Osteoblast (primary cell): ENCODE data around the gene RASSF5. TPM values are rescaled to one million over a fixed set of nuclear protein-coding genes. Genes with fewer than 3 reads are reported as not detected.

Experiments used
- DNase-seq: peaks from one replicate; pipeline ENCODE4 v3.0.0; 2011; ENCODE audit warnings: low spot score, mixed read lengths; ENCODE audit not compliant: insufficient read length; ENCODE audit errors: missing footprints
- H2AFZ ChIP-seq: 2 replicates; pipeline ENCODE4 v1.6.0; 2011; ENCODE audit warnings: mild to moderate bottlenecking, low read length
- H3K27ac ChIP-seq: 2 replicates; pipeline ENCODE4 v1.5.1; 2011; ENCODE audit warnings: mild to moderate bottlenecking, low read depth, low read length, moderate library complexity
- H3K27me3 ChIP-seq: 2 replicates; pipeline ENCODE4 v1.6.0; 2012; ENCODE audit warnings: mild to moderate bottlenecking, control low read depth, inconsistent platforms, low read length, moderate library complexity; ENCODE audit not compliant: insufficient read depth
- H3K36me3 ChIP-seq: 2 replicates; pipeline ENCODE4 v1.5.1; 2011; ENCODE audit warnings: mild to moderate bottlenecking, low read length, control low read depth, moderate library complexity; ENCODE audit not compliant: insufficient read depth
- H3K4me1 ChIP-seq: 2 replicates; pipeline ENCODE4 v1.5.1; 2011; ENCODE audit warnings: mild to moderate bottlenecking, low read length, control low read depth, moderate library complexity; ENCODE audit not compliant: insufficient read depth
- H3K4me2 ChIP-seq: 2 replicates; pipeline ENCODE4 v1.6.0; 2011; ENCODE audit warnings: mild to moderate bottlenecking, low read length; ENCODE audit not compliant: insufficient read depth
- H3K4me3 ChIP-seq: fragments of 200-600 bp; sonication (generic); 3 replicates; pipeline ENCODE4 v1.5.1; 2012; ENCODE audit warnings: mild to moderate bottlenecking, low read length, inconsistent platforms; ENCODE audit not compliant: insufficient read depth
- H3K79me2 ChIP-seq: 2 replicates; pipeline ENCODE4 v1.6.0; 2012; ENCODE audit warnings: mild to moderate bottlenecking, low read length, control low read depth, inconsistent platforms; ENCODE audit not compliant: insufficient read depth
- H3K9me3 ChIP-seq: 2 replicates; pipeline ENCODE4 v1.5.1; 2011; ENCODE audit warnings: low read depth, low read length, control low read depth
- H4K20me1 ChIP-seq: 2 replicates; pipeline ENCODE4 v1.6.0; 2012; ENCODE audit warnings: mild to moderate bottlenecking, low read length, control low read depth; ENCODE audit not compliant: insufficient read depth
- total RNA-seq: library from RNA; depleted of rRNA; stranded (reverse); fragments of >200 nt; gene quantifications from 2 replicates; pipeline ENCODE4 v1.2.3, GENCODE V29; 2012
- TF ChIP-seq, protein P1 (sequence below): IDR thresholded peaks from 2 replicates; pipeline ENCODE4 v1.5.1; 2011; ENCODE audit warnings: mild to moderate bottlenecking, low read depth, low read length, moderate library complexity; ENCODE audit errors: extremely low read depth

RASSF5 gene
- total RNA-seq, 1 donor, result 0.72 TPM

DNA sequence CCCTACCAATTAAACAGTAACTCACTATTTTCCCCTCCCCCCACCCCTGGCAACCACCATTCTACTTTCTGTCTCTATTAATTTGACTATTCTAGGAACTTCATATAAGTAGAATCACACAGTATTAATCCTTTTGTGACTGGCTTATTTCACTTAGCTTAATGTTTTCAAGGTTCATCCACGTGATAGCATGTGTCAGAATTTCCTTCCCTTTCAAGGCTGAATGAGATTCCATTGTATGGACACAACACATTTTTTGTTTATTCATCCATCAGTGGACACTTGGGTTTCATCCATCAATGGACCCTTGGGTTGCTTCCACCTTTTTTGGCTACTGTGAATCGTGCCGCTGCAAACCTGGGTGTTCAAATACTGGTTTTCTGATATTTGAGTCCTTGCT lies 63.2 kb downstream of the RASSF5 start:
- peaks cover 13% of the 10 kb centered on the region for H3K4me1 ChIP-seq
- no peaks in the 10 kb centered on the region for H3K79me2 ChIP-seq
- no peak overlapping the region for H3K4me3 ChIP-seq
- TF ChIP-seq, protein P1, sequence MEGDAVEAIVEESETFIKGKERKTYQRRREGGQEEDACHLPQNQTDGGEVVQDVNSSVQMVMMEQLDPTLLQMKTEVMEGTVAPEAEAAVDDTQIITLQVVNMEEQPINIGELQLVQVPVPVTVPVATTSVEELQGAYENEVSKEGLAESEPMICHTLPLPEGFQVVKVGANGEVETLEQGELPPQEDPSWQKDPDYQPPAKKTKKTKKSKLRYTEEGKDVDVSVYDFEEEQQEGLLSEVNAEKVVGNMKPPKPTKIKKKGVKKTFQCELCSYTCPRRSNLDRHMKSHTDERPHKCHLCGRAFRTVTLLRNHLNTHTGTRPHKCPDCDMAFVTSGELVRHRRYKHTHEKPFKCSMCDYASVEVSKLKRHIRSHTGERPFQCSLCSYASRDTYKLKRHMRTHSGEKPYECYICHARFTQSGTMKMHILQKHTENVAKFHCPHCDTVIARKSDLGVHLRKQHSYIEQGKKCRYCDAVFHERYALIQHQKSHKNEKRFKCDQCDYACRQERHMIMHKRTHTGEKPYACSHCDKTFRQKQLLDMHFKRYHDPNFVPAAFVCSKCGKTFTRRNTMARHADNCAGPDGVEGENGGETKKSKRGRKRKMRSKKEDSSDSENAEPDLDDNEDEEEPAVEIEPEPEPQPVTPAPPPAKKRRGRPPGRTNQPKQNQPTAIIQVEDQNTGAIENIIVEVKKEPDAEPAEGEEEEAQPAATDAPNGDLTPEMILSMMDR, result no peak
- no peak overlapping the region for H2AFZ ChIP-seq
- H3K27ac ChIP-seq, result no peak overlapping the region
- H3K27me3 ChIP-seq, result no peaks in the 10 kb centered on the region
- no peak for DNase-seq
- H3K36me3 ChIP-seq, result no peaks in the 10 kb centered on the region
- H3K4me2 ChIP-seq, result no peak overlapping the region
- H3K9me3 ChIP-seq, result no peaks in the 10 kb centered on the region
- H4K20me1 ChIP-seq, result no peaks in the 10 kb centered on the region

DNA sequence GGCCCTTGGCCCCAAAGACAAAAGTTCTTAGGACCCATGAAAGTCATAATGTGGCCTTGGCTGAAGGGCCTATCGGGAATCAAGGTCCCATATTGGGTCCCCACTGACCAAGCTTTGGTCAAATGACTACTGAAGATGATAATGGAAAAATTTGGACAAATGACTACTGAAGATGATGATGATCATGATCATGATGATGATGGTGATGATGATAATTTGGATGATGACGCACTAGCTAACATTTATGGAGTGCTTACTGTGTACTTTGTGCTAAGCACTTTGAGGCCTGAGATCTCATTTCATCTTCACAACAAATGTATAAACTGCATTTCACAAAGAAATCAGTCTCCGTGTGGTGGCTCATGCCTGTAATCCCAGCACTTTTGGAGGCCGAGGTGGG lies 65.5 kb downstream of the RASSF5 start:
- Histone ChIP-seq H3K9me3 (no peaks in the 10 kb centered on the region), H3K27ac (no peak overlapping the region), H3K36me3 (no peaks in the 10 kb centered on the region), H3K4me2 (no peak overlapping the region), H3K79me2 (no peaks in the 10 kb centered on the region), H4K20me1 (no peaks in the 10 kb centered on the region), H2AFZ (no peak overlapping the region), H3K4me3 (no peak overlapping the region), H3K27me3 (no peaks in the 10 kb centered on the region), H3K4me1 (peaks cover 12% of the 10 kb centered on the region)
- DNase-seq, result no peak
- TF ChIP-seq, protein P1, result no peak

DNA sequence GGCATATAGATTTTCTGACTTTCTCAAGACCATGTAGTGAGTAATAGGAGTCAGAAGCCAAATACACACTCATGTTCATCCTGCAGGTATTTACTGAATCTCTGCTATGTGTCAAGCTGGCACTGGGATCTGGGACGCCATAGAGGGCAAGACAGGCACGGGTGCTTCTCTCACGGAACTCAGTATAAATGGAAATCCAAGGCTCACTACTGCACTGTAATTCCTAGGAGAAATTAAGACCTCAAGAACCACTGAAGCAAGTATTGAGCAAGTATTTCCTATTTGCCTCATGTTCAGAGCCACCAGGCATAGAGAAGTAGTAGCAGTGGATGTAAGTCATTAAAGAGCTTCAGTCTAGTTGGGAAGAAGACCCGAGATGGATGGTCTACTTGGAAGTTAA lies 66.0 kb downstream of the RASSF5 start:
- Histone ChIP-seq H3K9me3 (no peaks in the 10 kb centered on the region), H3K4me2 (no peak overlapping the region), H3K27ac (no peak overlapping the region), H3K4me3 (no peak overlapping the region), H2AFZ (no peak overlapping the region), H3K27me3 (no peaks in the 10 kb centered on the region), H3K4me1 (peaks cover 9% of the 10 kb centered on the region), H3K36me3 (no peaks in the 10 kb centered on the region), H3K79me2 (no peaks in the 10 kb centered on the region), H4K20me1 (no peaks in the 10 kb centered on the region)
- DNase-seq, result no peak
- TF ChIP-seq, protein P1, result no peak

DNA sequence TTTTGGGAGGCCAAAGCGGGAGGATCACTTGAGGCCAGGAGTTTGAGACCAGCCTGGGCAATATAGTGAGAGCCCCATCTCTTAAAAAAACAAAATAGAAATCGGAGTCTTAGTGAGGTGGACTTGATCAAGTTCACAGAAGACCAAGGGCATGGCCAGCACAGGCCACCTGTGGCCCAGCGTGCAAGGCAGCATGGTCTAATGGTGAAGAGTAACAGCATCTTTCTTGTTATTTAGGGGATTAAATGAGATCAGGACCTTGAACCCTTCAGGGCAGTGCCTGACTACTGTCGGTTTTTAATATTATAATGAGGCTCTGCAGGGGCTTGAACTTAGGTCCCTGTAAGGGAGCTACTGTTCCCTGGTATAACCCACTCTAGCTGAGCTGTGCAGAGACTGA lies 66.4 kb downstream of the RASSF5 start:
- H3K27me3 ChIP-seq, result no peaks in the 10 kb centered on the region
- no peak overlapping the region for H2AFZ ChIP-seq

More for the DNA sequence above, 66.4 kb downstream of the RASSF5 start:
- Histone ChIP-seq H3K4me3 (no peak overlapping the region), H3K36me3 (no peaks in the 10 kb centered on the region), H3K4me1 (peaks cover 6% of the 10 kb centered on the region), H3K9me3 (no peaks in the 10 kb centered on the region), H3K4me2 (no peak overlapping the region), H4K20me1 (no peaks in the 10 kb centered on the region), H3K79me2 (no peaks in the 10 kb centered on the region), H3K27ac (no peak overlapping the region)
- TF ChIP-seq, protein P1, result no peak
- DNase-seq, result no peak
